Activated CD4-positive, CD25-positive, alpha-beta regulatory T cell treated with anti-CD3 and anti-CD28 coated beads, Interleukin-2, amount 50 U/mL, for 16 hours (primary cell): Measurements from ENCODE around the gene GPR146.
"Not testable (repeated sequence)": the region's sequence is repeated elsewhere in the genome, so short reads cannot be mapped to it uniquely, and the experiment has no call there.

Experiments used
- DNase-seq: peaks from one replicate; pipeline ENCODE4 v3.0.0-alpha.2; 2020; ENCODE audit warnings: low read depth, low spot score

The GPR146 gene, protein sequence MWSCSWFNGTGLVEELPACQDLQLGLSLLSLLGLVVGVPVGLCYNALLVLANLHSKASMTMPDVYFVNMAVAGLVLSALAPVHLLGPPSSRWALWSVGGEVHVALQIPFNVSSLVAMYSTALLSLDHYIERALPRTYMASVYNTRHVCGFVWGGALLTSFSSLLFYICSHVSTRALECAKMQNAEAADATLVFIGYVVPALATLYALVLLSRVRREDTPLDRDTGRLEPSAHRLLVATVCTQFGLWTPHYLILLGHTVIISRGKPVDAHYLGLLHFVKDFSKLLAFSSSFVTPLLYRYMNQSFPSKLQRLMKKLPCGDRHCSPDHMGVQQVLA

DNA sequence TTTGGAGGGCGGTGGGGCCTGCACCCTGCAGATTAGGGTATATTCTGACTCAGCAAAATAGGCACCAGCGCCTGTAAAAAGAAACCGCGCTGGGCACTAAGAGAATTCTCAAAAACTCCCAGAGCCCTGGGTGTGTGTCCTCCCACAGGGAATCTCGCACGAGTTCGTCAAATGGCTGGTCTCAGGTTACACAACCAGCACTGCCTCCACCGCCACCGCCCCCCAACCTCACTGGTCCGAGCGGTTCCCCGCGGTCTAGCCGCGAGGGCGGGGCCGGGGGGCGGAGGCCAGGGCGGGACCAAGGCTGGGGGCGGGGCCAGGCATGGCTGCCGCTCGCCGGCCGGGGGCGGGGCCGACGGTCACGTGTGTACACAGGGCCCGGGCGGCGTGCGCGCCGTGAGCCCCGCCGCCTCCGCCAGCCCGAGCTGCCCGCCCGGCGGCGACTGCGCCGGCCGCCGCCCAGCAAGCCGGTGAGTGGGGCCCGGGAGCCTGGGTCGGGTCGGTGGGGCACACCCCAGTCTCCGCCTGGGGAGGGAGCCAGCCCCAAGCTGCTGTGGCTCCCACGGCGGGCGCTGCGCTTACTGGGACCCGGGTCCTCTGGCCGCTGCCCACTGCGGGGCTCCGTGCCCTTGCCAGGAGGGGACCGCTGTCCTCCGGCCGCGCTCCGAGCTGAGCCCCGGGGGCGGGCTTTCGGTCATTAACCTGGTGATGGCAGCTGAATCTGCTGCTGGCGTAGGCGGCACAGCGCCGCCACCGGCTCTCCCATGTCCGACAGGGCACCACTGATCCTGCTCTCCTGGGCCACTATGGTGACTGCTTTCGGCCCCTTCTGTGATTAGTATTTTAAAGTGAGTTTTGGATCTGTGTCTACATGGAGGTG is at the start of gene GPR146:
Gene GPR146, plus strand, starts transcription at position 358 of the 880 bp plus-strand sequence. CDS start 12,970 bp downstream, outside the sequence.
- DNase-seq, result peak; percentile 85

DNA sequence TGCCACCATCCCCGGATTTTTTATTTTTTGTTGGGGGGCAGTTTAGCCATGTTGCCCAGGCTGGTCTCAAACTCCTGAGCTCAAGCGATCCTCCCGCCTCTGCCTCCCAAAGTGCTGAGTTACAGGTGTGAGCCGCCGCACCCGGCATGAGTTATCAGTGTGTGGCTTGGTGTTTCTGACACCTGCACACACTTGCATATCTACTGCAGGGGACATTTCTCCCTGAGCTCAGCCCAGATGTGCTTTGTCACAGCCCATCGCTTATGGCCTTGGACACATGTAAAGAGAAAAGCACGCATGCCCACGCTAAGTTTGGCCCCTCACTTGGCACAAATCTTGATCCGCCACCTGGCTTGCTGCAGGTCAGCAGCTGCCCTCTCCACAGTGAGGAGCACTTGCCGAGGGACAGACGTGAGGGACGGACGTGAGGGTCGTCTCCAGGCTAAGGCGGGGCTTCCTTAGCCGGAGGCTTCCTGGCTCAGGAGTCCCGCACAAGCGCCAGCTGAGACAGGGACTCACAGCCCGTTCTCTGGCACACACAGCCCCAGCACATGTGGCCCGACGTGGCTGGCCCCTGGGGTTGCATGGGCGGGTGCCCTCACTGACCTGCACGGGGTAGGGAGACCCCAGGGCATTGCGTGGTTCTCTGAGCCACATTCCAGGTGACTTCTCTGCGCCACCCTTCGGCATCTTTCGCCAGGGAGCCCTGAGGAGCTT is 49.6 kb upstream of the GPR146 start:
- no peak for DNase-seq

DNA sequence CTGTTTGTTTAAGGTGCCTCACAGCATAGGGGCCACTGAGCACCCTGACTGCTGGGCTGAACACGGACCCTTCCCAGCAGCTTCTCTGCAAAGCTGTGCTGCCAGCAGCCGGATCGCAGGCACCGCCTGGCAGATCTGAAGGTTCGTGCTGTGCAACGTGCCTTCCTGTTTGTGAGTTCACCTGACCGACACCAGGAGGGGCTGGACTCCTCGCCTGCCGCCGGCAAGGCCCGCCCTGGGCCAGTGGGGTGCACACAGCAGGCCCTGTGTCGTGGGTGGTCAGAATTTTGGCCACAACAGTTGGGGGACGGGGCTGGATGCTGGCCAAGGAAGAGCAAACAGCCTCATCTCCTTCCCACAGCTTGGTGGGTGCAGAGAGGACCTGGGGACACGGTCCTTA is 48.8 kb upstream of the GPR146 start:
- no peak for DNase-seq

DNA sequence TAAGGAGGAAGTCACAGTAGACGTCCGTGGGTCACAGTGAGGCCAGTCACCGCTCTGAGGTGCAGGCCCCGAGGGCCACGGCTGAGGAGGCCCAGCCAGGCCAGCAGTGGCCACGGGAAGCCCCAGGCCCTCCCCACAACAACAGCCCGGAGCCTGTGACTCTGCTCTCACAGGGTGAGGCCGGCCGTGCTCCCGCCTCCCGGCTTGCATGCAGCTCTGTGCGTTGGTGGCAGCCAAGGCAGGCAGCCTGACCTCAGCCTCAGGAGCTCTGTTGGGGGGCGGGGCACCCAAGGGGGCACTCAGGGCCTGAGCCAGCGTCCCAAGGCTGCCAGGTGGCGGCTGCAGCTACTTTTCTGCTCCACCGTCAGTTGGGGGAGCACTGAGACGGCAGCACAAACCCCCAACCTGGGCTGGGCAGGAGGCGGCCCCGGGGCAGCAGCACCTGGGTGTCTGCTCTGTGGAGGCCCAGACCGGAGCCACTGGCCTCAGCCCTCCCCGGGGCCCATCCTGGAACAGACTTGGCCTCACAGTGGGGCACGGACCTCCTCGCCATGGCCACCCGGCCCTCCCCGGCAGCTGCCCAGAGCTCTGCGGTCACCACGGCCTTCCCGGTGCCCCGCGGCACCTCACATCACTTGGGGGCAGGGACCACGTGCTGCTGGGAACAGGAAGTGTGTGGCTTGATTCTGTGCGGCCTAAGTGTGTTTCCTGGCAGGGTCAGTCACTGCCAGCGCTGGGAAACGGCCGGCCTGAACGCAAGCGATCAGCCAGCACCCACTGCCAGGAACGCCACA is 48.1 kb upstream of the GPR146 start:
- no peak for DNase-seq

DNA sequence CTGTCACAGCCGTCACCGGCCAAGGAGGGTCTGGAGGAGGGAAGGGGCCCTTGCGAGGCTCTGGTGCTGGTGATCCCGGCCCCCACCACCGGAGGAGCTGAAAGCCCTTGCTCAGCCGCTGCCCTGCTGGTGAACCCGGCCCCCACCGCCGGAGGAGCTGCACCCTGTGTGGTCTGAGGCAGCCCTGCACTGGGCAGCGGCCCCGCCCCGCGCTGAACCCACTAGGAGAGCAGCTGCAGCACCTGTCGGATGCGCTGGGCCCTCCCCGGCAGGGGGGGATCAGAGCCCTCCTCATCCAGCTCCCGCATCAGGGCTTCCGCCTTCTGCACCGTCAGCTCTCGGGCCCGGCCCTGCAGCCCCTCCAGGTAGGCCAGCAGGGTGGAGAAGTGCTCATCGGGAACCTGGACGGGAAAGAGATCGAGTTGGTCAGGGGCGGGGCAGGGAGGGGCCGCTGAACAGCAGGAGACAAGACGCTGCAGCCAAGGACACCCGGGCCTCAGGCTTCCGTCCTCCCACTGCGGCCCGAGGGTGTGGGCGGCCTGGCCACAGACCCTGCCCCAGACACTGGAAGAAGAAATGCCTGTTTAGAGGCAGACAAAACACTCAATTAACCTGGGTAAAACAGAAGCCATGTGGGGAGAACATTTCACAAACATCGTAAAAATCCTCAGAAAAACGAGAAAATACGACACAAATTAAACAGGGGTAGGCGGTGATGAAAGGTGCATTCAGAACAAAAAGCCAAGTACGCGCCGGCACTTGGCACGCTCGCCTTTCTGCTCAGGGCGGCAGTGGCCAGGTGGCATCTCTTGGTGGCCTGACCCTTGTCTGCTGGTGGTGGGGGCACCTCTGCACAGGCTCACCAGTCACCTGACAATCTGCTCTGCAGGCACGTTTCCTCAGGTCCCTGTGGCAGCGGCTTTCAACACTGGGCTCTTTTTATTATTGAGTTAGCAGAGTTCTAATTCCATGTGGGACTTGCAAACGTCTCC is 46.6 kb upstream of the GPR146 start:
- no peak for DNase-seq

DNA sequence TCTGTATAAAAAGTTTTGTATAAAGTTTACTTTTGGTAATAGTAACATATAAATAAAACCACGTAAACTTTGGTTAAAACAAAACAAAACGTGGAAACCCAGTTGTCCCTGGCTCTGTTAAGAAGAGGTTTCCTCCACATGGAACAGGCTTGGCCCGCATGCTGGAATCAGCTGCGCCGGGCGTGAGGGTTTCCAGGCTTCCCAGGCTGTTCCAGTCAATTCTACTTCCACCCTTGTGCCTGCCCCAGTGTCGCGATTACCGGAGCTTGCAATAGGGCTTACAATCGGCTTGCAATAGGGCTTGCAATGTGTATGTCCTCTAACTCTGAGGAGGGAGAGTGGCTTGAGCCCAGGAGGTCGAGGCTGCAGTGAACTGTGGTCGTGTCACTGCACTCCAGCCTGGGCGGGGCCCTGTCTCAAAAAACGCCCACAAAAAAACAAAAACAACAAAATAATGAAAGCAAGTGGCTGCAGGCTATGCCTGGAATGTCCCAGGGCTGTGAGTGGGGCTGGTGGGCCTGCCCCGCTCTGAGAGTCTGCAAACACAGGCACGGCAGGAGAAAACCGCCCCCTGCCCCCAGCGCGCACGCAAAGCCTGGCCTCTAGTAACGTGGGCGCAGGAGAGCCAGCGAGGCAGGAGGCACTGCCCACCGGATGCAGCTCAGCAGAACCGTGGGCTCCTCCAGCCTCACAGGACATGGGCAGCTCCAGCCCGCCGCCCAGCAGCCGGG is 45.0 kb upstream of the GPR146 start:
- DNase-seq, result no peak

DNA sequence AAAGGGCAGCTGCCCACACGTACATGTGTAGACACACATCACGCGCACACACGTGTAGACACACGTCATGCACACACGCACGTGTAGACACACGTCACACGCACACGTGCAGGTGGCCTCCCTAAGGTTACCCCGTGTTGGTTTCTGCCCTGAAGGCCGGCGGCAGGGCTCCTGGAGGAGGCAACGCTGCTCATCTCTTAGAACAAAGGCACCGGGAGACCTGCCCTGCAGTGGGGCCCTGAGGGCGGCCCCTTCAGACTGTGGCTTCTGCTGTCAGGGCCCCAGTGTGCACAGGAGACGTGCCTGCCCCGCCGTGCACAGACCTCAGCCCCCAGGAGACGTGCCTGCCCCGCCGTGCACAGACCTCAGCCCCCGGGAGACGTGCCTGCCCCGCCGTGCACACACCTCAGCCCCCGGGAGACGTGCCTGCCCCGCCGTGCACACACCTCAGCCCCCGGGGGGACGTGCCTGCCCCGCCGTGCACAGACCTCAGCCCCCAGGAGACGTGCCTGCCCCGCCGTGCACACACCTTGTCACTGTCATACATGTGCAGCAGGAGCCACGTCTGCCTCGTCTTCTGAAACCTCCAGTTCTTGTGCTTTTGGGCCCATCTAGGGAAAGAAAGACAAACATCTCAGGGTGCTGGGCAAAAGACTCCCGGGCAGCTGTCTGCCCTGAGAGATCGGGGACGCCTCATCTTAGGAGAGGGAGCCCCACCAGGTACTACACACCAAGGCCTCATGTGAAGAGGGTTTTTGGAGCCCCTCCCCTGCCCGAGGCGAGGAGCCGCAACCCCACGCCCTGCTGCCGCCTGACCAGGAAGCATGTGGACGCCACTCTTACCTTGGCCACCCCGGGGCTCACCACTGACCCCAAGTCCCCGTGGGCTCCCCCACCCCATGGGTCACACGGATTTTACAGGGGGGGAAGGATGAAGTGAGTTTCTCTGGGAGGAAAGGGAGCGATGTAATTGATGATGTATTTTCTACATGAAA is 44.1 kb upstream of the GPR146 start:
- DNase-seq, result no peak

DNA sequence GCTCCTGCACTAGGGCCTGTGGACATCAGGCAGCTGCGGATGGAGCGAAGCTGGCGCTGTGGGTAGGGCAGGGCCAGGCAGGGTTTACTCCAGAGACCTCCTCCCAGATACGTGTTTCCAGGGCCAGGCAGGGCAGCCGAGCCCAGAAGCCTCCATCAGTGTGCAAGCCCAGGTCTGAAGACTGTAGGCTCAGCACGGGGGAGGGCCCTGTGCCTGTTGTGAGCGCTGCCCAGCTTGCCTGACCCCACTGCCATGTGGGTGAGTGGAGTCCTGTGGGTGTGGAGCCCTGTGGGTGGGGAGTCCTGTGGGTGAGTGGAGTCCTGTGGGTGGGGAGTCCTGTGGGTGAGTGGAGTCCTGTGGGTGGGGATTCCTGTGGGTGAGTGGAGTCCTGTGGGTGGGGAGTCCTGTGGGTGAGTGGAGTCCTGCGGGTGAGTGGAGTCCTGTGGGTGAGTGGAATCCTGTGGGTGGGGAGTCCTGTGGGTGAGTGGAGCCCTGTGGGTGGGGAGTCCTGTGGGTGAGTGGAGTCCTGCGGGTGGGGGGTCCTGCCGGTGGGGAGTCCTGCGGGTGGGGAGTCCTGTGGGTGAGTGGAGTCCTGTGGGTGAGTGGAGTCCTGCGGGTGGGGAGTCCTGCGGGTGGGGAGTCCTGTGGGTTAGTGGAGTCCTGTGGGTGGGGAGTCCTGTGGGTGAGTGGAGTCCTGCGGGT is 43.1 kb upstream of the GPR146 start:
- not testable (repeated sequence) for DNase-seq

DNA sequence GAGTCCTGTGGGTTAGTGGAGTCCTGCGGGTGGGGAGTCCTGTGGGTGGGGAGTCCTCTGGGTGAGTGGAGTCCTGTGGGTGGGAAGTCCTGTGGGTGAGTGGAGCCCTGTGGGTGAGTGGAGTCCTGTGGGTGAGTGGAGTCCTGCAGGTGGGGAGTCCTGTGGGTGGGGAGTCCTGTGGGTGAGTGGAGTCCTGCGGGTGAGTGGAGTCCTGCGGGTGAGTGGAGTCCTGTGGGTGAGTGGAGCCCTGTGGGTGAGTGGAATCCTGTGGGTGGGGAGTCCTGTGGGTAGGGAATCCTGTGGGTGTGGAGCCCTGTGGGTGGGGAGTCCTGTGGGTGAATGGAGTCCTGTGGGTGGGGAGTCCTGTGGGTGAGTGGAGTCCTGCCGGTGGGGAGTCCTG is 42.3 kb upstream of the GPR146 start:
- not testable (repeated sequence) for DNase-seq

DNA sequence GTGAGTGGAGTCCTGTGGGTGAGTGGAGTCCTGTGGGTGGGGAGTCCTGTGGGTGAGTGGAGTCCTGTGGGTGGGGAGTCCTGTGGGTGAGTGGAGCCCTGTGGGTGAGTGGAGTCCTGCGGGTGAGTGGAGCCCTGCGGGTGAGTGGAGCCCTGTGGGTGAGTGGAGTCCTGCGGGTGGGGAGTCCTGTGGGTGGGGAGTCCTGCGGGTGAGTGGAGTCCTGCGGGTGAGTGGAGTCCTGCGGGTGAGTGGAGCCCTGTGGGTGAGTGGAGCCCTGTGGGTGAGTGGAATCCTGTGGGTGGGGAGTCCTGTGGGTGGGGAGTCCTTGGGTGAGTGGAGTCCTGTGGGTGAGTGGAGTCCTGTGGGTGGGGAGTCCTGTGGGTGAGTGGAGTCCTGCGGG is 41.9 kb upstream of the GPR146 start:
- DNase-seq, result not testable (repeated sequence)

DNA sequence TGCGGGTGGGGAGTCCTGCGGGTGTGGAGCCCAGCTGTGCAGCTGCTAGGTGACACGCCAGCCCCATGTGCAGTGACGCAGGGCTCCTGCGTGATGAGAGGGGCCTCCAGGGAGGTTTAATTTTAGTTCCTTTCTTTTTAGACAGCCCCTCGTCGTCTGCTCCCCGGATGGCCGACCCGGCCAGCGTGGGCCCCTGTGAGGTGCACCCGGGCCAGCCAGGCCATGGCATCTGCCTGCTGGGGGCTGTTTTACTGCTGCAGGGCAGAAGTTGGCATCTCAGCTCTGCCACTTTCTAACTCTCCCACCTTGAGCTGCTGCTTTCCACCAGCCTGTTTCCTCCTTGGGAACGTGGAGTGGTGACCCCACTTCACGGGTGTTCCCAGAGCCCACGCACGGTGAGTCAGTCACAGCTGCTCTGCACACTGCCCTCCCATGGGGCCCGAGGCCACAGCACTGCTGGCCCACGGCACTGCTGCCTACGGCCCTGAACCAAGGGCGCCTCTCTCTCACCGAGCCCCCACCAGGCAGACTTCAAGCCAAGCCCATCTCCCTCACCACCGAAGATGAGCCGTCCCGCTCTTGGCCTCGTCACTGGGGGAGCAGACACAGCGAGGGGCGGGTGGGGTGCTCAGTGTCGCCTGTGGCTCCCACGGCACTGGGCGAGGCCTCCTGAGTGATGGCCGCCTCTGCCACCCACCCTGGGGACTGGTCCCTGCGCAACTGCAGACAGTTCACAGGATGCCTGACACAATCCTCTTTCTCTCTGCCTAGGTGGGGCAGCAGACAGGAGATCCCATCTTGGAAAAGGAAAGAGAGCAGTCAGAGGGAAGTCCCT is 40.1 kb upstream of the GPR146 start:
- DNase-seq, result no peak

DNA sequence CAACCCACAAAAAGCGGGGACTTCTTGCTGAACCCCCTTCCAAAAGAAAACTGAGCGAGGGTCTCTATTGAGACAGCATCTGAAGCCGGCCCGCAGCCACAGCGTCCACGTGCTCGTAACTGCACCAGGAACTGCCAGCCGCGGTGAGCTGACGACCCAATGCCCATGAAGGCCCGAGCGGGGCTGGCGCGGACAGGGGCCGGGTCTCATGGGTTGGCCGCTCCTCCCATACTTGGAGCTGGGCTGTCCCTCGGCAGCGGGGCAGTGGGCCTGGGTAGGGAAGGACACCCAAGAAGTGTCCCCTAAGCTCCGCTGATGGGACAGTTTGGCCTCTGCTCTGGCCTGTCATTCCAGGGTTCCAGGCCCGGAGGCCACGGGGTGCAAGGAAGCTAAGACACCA is 39.0 kb upstream of the GPR146 start:
- no peak for DNase-seq

DNA sequence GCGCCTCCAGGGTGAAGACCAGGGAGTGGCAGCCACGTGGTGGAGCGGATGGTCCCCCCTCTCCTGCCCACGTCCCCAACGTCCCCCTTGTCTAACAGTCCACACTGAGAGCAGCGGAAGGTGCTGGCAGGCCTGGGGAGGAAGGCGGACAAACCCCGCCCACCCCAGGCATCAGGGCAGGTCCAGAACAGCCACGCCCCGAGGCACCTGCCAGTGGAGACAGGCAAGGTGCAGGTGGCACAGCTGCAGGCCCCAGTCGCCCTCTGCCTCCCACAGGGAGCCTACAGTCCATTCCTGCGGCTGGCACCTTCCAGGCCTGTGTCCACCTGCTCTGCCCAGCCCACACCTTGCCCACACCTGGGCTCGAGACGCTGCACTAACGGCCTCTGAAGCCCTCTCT is 36.4 kb upstream of the GPR146 start:
- no peak for DNase-seq

DNA sequence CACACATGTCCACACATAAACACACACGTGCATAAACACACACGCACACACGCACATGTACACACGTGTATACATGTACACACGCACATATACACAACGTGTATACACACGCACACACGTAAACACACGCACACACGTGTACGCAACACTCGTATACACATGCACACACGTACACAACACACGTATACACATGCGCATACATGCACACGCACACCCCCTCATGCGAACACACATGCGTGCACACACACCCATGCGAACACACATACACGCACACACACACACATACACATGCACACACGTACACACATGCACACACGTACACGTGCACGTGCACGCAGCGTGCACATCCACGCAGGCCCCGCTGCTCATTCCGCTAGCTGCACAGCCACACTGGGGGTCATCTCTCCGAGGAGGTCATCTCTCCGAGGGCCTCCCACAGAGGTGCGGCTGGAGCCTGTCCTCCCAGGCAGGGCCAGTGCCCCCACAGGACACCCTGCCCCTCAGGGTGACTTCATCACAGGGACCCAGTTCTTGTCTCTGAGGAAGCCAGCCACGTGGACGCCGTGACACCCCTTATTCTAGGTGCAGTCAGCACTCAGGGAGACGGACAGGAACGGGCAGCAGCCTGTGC is 35.5 kb upstream of the GPR146 start:
- no peak for DNase-seq

DNA sequence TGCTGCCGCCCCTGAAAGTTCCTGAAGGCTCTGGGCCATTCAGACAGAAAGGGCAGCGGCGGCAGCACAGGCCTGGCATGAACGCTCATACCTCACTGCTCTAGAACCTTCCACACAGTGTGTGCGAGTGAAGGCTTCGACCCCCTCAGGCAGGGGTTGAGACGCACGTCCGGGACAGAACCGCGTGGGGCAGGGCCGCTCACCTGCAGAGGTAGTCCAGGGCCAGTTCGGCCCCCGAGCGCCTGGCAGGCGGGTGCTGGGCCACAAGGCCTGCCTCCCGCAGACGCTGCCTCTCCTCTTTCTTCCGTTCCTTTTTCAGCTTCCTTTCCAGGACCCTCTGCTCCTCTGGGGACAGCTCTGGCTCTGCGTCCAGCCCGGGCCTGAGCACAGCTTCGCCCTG is 34.6 kb upstream of the GPR146 start:
- DNase-seq, result no peak

DNA sequence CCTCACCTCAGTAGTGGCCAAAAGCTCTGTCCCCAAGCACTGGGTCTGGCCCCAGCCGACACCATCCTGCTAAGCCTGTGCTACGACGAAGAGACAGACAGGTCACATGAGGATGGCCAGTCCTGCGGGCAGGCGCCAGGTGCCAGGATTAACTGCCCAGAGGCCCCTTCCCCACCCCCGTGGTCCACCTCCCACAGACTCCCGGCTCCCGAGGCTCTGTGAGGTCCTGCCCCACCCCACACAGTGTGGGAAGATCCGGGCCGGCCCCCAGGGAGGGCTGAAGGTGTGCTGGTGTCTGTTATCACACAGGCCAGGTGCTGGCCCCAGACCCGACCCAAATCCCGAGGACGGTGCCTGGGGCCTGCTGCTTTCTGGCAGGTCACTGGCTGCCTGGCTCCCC is 34.1 kb upstream of the GPR146 start:
- no peak for DNase-seq
